Keratinocyte (primary cell): Measurements from ENCODE around the gene GLCE. TPM values are rescaled to one million over a fixed set of nuclear protein-coding genes. Genes with fewer than 3 reads are reported as not detected.

Experiments used
- DNase-seq: peaks from one replicate; pipeline ENCODE4 v3.0.0-alpha.2; 2011; ENCODE audit warnings: low read depth, missing footprints, low spot score
- FAIRE-seq: peaks from 2 replicates; lab custom pipeline; 2011; peaks lifted over from hg19 to GRCh38; lab: Jason Lieb, UNC
- H2AFZ ChIP-seq: 2 replicates; pipeline ENCODE4 v1.6.0; 2012; ENCODE audit warnings: low read length, control low read depth, inconsistent platforms; ENCODE audit not compliant: control insufficient read depth
- H3K27ac ChIP-seq: 2 replicates; pipeline ENCODE4 v1.5.1; 2011; ENCODE audit warnings: low read length; ENCODE audit not compliant: control insufficient read depth, insufficient read depth
- H3K27me3 ChIP-seq: 3 replicates; pipeline ENCODE4 v1.6.0; 2011; ENCODE audit warnings: low read length; ENCODE audit not compliant: control insufficient read depth, insufficient read depth; ENCODE audit errors: extremely low read depth
- H3K36me3 ChIP-seq, 2 experiments: 2 replicates in 1 of 2; 3 replicates in 1 of 2; pipeline ENCODE4 v1.5.1; 2011; ENCODE audit warnings: low read length in 2 of 2, mild to moderate bottlenecking in 1 of 2; ENCODE audit not compliant: control insufficient read depth in 2 of 2, insufficient read depth in 2 of 2; ENCODE audit errors: extremely low read depth in 1 of 2
- H3K4me1 ChIP-seq: 3 replicates; pipeline ENCODE4 v1.5.1; 2011; ENCODE audit warnings: low read length; ENCODE audit not compliant: control insufficient read depth, insufficient read depth; ENCODE audit errors: extremely low read depth
- H3K4me2 ChIP-seq: 3 replicates; pipeline ENCODE4 v1.6.0; 2011; ENCODE audit warnings: low read depth, low read length; ENCODE audit not compliant: control insufficient read depth, insufficient read depth; ENCODE audit errors: extremely low read depth
- H3K4me3 ChIP-seq, 3 experiments: fragments of 200-600 bp in 1 of 3; sonication (generic) in 1 of 3; 2 replicates in 2 of 3; 3 replicates in 1 of 3; pipeline ENCODE4 v1.5.1; 2011 to 2016; ENCODE audit warnings: low read length in 3 of 3, mild to moderate bottlenecking in 3 of 3, control low read depth in 2 of 3, inconsistent platforms in 1 of 3, low read depth in 1 of 3, mixed read lengths in 1 of 3, mixed run types in 1 of 3, moderate library complexity in 1 of 3; ENCODE audit not compliant: control insufficient read depth in 2 of 3, insufficient read depth in 2 of 3; ENCODE audit errors: extremely low read depth in 1 of 3
- H3K79me2 ChIP-seq: 2 replicates; pipeline ENCODE4 v1.6.0; 2012; ENCODE audit warnings: low read length; ENCODE audit not compliant: control insufficient read depth, insufficient read depth
- H3K9ac ChIP-seq: 3 replicates; pipeline ENCODE4 v1.6.0; 2011; ENCODE audit warnings: low read length; ENCODE audit not compliant: control insufficient read depth, insufficient read depth; ENCODE audit errors: extremely low read depth
- H3K9me1 ChIP-seq: 3 replicates; pipeline ENCODE4 v1.6.0; 2011; ENCODE audit warnings: low read length; ENCODE audit not compliant: control insufficient read depth, insufficient read depth; ENCODE audit errors: extremely low read depth
- H3K9me3 ChIP-seq: 2 replicates; pipeline ENCODE4 v1.5.1; 2012; ENCODE audit warnings: low read depth, low read length; ENCODE audit not compliant: control insufficient read depth
- H4K20me1 ChIP-seq: 3 replicates; pipeline ENCODE4 v1.6.0; 2011; ENCODE audit warnings: low read length; ENCODE audit not compliant: control insufficient read depth, insufficient read depth; ENCODE audit errors: extremely low read depth
- CTCF ChIP-seq, 3 experiments: IDR thresholded peaks in 1 of 3; conservative IDR thresholded peaks in 1 of 3; optimal IDR thresholded peaks in 1 of 3; 2 replicates in 2 of 3; 3 replicates in 1 of 3; pipeline versions ENCODE3 to v1.5.1; 2011; ENCODE audit warnings: low read length in 3 of 3, mild to moderate bottlenecking in 3 of 3, moderate library complexity in 2 of 3, control low read depth in 1 of 3, inconsistent platforms in 1 of 3; ENCODE audit not compliant: insufficient read depth in 2 of 3; ENCODE audit errors: extremely low read depth in 1 of 3
- EZH2 ChIP-seq: IDR thresholded peaks from one replicate; pipeline ENCODE4 v1.6.1; 2012; ENCODE audit warnings: inconsistent platforms, mild to moderate bottlenecking, low read length, moderate library complexity
- dilution Hi-C: fragments of 300-500 bp; cut with MboI; formaldehyde crosslinking; loops from one replicate; pipeline ENCODE4 v1.7.0; 2020; ENCODE audit warnings: low sequenced_read_pairs; ENCODE audit not compliant: extremely low pct_ligation_motif_present
- polyA plus RNA-seq, 5 experiments: library from polyadenylated mRNA; depleted of rRNA in 3 of 5; stranded (reverse) in 3 of 5; stranded (forward) in 1 of 5; unstranded in 1 of 5; fragments of >200 nt; gene quantifications; 1 replicate in 1 of 5; 2 replicates in 3 of 5; 3 replicates in 1 of 5; pipeline versions ENCODE4 v1.2.1 to v1.2.3, GENCODE V29; 2011 to 2012; ENCODE audit warnings: missing spikeins in 2 of 5, low read depth in 1 of 5, low replicate concordance in 1 of 5

The GLCE gene
- polyA plus RNA-seq, 1 donor (not counting 4 experiments of a cell fraction or from before 2014, with no cell fraction given) = 16.3 TPM

DNA sequence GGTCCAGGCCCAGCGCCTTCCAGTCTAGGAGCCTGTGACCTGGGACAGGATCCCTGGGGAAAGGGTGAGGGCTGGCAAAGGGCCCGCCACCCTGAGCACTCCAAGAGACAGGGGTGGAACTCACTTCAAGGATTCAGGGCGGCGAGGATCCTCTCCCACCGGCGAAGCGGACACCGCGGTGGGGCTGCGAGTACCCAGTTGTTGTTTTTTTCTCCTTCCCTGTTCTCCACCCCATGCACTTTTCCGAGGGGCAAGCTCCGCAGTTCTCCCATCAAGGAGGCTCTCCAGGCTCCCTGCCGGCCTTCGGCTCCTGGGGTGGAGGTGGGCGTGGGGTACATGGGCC, 137.9 kb downstream of the GLCE start:
- Histone ChIP-seq H3K9ac (no peak overlapping the region), H3K9me3 (no peaks in the 10 kb centered on the region), H3K4me2 (no peak overlapping the region), H3K79me2 (no peaks in the 10 kb centered on the region), H3K36me3 (no peaks in the 10 kb centered on the region), H3K4me3 (no peak overlapping the region), H4K20me1 (no peaks in the 10 kb centered on the region), H3K9me1 (no peaks in the 10 kb centered on the region), H3K27me3 (peaks cover 55% of the 10 kb centered on the region), H3K4me1 (no peaks in the 10 kb centered on the region), H3K27ac (no peak overlapping the region), H2AFZ (no peak overlapping the region)
- FAIRE-seq (no peak), DNase-seq (no peak)
- TF ChIP-seq EZH2 = no peak
- TF ChIP-seq CTCF (optimal IDR thresholded peaks at IDR 0.05 in 1 of 3, IDR thresholded peaks at IDR 0.05 in 1 of 3, conservative IDR thresholded peaks at IDR 0.05 in 1 of 3; ENCODE audit: extremely low read depth in 1 of 3, insufficient read depth in 2 of 3, low read length in 3 of 3) = no peak
- dilution Hi-C loops = no loop called here

- H3K9ac ChIP-seq = no peak within 1 kb of the TSS
- H3K9me1 ChIP-seq = no peaks in the 10 kb centered on the region
- H3K27me3 ChIP-seq = peaks cover 53% of the 10 kb centered on the region
- FAIRE-seq (no peak), DNase-seq (no peak)
- H3K4me1 ChIP-seq = no peaks in the 10 kb centered on the region
- no peak for TF ChIP-seq CTCF (optimal IDR thresholded peaks at IDR 0.05 in 1 of 3, IDR thresholded peaks at IDR 0.05 in 1 of 3, conservative IDR thresholded peaks at IDR 0.05 in 1 of 3; ENCODE audit: extremely low read depth in 1 of 3, insufficient read depth in 2 of 3, low read length in 3 of 3)
- peak; percentile 56 for TF ChIP-seq EZH2
- H2AFZ ChIP-seq = peak within 1 kb of the TSS; percentile 9
- H3K4me2 ChIP-seq = peak within 1 kb of the TSS; percentile 76
- no peaks in the 10 kb centered on the region for H3K36me3 ChIP-seq
- H3K9me3 ChIP-seq = no peaks in the 10 kb centered on the region
- dilution Hi-C loops = no loop called here
- H3K27ac ChIP-seq = no peak within 1 kb of the TSS
- no peaks in the 10 kb centered on the region for H3K79me2 ChIP-seq
- no peaks in the 10 kb centered on the region for H4K20me1 ChIP-seq
- peak within 1 kb of the TSS; percentile 17 to 49 (median 27) for H3K4me3 ChIP-seq
Observed at GRCh38 chr15:69298697-69299441, 138.4 kb downstream of the GLCE start, which contains the start of gene PAQR5. PAQR5 (plus strand) TSS chr15:69298912; CDS start chr15:69360081, 61,169 bp downstream.
